NCI-H69 (cell line): ENCODE results near the gene PCDH12.
A peak's percentile ranks its signal among the peaks of the same experiment; 100 is the strongest.

Experiments
- DNase-seq: peaks from one replicate; lab custom pipeline; 2025; lab: John Stamatoyannopoulos, UW

The PCDH12 gene

GRCh38 chr5:141966275-141966962 lies 8.4 kb upstream of the PCDH12 start:
- no peak for DNase-seq

- DNase-seq = no peak
These were observed 7.1 kb upstream of the PCDH12 start for GRCh38 chr5:141965071-141965470.

GRCh38 chr5:141963701-141964100 lies 5.7 kb upstream of the PCDH12 start:
- DNase-seq = peak; percentile 19

- no peak for DNase-seq
These were observed 3.5 kb upstream of the PCDH12 start for GRCh38 chr5:141961466-141961865.

GRCh38 chr5:141960449-141961323 lies 2.7 kb upstream of the PCDH12 start:
- DNase-seq = peak; percentile 85

GRCh38 chr5:141960018-141960417 lies 2.0 kb upstream of the PCDH12 start:
- DNase-seq = no peak

GRCh38 chr5:141958546-141959172 lies 657 bp upstream of the PCDH12 start:
- DNase-seq = no peak

GRCh38 chr5:141957367-141957996 lies 520 bp downstream of the PCDH12 start:
- peak; percentile 13 for DNase-seq

GRCh38 chr5:141954194-141954593 lies 3.8 kb downstream of the PCDH12 start:
- no peak for DNase-seq

- peak; percentile 64 for DNase-seq
These were observed 6.0 kb downstream of the PCDH12 start for GRCh38 chr5:141952020-141952419.

GRCh38 chr5:141951332-141951781 lies 6.6 kb downstream of the PCDH12 start:
- peak; percentile 63 for DNase-seq

GRCh38 chr5:141950207-141951005 lies 7.6 kb downstream of the PCDH12 start:
- no peak for DNase-seq

GRCh38 chr5:141949511-141949910 lies 8.5 kb downstream of the PCDH12 start:
- no peak for DNase-seq

GRCh38 chr5:141948812-141949211 lies 9.2 kb downstream of the PCDH12 start:
- no peak for DNase-seq

- no peak for DNase-seq
These were observed 10.7 kb downstream of the PCDH12 start for GRCh38 chr5:141947316-141947715.

GRCh38 chr5:141945511-141946051 lies 12.4 kb downstream of the PCDH12 start:
- no peak for DNase-seq

- no peak for DNase-seq
These were observed 13.9 kb downstream of the PCDH12 start for GRCh38 chr5:141944076-141944475.

GRCh38 chr5:141942185-141942857 lies 15.7 kb downstream of the PCDH12 start:
- DNase-seq = no peak

GRCh38 chr5:141941779-141942178 lies 16.2 kb downstream of the PCDH12 start:
- DNase-seq = no peak

GRCh38 chr5:141941307-141941706 lies 16.7 kb downstream of the PCDH12 start:
- no peak for DNase-seq
